ENCODE results near the gene LPA. TPM values are rescaled to one million over a fixed set of nuclear protein-coding genes. Genes with fewer than 3 reads are reported as not detected.

LPA gene
- 0.08 to 0.18 TPM (median 0.09 TPM) in 5 replicates for total RNA-seq (2022; extraction: Qiagen RNA extraction)

GRCh38 chr6:160664198-160664597 is at the start of gene LPA:
Gene LPA (minus strand): TSS chr6:160664275. CDS start chr6:160664214, 61 bp downstream.

GRCh38 chr6:160701918-160702680 is 38.0 kb upstream of the LPA start, which contains the start of gene PLG:
Gene PLG (plus strand): TSS chr6:160702244. CDS start chr6:160702305, 61 bp downstream.

Other genes with a start within 250 kb of the LPA start
- not detected in 5 replicates for gene PLG, start 38.0 kb upstream of the LPA start, total RNA-seq (2022; extraction: Qiagen RNA extraction)

Data from A549 treated with Hydrocortisone at 1 μM for 4 hours (cell line).